Stimulated activated CD4-positive, alpha-beta T cell treated with anti-CD3 and anti-CD28 coated beads, Interleukin-12 subunit alpha, Interleukin-12 subunit beta, amount 100 ng/mL, for 48 hours (primary cell): ENCODE data around the gene SH2B2.

ENCODE experiments used
- DNase-seq, 3 donors: peaks; one replicate each; pipeline ENCODE4 v3.0.0-alpha.2; 2020; ENCODE audit warnings: low read depth in 2 of 3, low spot score in 1 of 3

Gene SH2B2

DNA sequence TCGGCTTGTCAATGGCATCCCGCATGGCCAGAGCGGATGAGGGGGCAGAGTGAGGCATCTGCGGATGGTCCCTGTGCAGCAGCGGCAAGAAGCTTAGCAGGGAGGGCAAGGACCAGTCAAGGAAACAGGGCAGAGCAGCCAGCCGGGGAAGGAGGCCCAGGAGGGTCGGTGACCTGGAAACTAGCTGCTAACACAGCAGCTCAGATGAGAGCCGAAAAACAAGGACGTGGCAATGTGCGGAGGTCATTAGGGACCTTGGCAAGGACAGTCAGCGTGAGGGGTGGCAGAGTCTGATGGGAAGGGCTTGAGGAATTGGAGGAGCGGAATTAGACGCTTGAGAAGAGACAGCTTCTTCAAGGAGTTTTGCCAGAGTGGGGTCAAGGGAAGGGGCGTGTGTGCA, 20.1 kb upstream of the SH2B2 start:
- no peak for DNase-seq

GRCh38 chr7:102268635-102269034, 18.0 kb upstream of the SH2B2 start:
- DNase-seq, result no peak

DNA sequence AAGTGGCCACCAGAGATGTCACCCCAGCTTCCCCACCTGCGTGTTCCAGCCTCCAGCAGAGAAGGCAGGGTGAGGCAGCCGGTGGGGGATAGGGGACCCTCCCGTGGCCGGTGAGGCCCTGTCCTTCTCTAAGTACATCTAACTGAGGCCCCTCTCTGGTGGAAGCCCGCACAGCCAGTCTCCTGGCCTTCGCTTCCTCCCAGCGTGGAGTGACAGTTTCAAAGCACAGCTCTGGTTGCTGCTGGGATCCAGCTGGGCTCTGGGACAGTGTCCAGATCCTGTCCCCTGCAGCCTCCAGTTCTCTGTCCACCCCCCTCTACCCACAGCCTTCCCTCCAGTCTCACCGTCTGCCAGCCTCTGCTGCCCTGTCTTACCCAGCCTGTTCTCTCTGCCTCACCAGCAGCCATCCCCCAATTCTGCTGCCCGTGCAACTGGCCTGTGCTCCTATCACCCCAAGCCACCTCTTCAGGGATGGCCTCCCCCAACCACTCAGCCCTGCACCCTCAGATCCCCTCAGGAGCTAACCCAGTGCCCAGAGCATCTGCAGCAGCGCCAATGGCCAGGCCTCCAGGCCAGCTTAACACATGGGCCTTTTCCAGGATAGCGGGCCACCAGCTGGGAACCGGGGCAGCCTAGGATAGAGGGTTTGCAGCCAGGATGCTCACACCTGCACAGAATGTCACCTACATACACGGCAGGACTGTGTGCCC, 16.3 kb upstream of the SH2B2 start:
- DNase-seq, result no peak

- DNase-seq, result no peak
These were observed 15.4 kb upstream of the SH2B2 start for GRCh38 chr7:102271158-102271798.

DNA sequence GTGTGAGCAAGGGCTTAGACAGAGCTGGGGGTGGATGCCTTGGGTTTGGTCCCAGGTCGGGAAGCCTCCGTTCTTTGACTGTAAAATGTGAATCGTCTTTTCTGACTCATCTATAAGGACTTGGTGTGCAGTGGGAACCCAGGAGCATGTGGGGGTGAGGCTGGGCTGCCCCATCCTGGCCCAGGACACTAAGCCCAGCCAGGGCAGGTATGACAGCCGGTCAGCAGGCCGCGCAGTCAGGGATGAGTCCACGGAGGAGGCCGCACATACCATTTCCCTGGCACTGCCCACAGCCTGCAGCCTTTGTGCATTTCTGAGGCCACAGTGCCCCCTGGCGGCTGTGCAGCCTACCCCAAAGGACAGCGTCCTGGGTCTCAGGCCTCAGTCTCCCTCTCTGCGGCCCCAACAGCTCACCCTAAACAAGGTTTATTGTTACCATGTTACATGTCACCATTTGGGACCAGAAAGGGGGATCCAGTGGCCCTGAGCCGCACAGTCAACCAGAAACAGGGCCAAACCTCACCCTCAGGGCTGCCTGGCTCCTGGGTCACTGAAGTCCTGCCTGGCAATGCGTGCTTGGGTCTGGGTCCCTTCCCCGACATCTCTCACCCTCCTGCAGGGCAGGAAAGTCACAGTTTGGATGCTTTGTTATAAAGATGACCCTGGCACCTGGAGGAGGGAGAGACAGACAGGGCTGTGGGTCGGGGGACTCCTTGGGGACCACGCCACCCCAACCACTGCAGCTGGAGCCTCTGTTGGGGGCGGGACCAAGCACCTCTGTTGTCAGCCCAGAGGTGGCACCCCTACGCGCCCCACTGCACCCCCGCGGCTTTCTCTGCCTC, 14.4 kb upstream of the SH2B2 start:
- peak; percentile 53 to 71 (median 68) for DNase-seq

DNA sequence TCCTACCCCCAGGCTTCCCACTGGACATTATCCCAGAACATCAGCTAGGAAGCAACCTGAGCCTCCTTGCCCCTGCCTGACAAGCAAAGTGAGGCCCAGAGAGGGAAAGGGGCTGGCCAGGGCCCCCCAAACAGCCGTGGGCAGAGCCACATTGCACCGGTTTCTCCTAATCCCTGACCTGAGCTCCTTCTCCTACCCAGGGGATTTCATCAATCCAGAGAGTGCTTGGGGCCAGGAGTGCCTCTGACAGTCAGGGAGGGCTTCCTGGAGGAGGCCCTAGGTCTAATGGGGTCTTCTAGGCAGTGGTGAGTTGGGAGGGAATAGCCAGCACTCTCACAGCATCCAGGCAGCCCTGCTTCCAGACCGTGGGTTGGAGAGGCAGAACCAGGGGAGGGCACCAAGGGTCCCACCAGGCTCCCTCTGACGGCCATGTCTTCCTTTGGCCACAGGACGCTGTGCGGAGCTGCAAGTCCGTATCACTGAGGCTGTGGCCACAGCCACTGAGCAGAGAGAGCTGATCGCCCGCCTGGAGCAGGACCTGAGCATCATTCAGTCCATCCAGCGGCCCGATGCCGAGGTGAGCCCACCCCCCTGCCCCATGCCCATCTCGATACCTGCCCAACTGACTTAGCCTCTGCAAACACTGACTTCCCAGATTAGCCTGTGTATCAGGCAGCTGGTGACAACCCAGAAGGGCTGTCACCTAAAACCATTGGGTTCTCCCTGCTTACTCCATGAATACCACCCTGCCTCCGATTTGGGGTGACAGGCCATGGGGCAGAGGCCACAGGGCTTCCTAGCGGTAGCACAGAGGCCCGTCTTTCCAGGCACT, 13.5 kb upstream of the SH2B2 start:
- no peak for DNase-seq

DNA sequence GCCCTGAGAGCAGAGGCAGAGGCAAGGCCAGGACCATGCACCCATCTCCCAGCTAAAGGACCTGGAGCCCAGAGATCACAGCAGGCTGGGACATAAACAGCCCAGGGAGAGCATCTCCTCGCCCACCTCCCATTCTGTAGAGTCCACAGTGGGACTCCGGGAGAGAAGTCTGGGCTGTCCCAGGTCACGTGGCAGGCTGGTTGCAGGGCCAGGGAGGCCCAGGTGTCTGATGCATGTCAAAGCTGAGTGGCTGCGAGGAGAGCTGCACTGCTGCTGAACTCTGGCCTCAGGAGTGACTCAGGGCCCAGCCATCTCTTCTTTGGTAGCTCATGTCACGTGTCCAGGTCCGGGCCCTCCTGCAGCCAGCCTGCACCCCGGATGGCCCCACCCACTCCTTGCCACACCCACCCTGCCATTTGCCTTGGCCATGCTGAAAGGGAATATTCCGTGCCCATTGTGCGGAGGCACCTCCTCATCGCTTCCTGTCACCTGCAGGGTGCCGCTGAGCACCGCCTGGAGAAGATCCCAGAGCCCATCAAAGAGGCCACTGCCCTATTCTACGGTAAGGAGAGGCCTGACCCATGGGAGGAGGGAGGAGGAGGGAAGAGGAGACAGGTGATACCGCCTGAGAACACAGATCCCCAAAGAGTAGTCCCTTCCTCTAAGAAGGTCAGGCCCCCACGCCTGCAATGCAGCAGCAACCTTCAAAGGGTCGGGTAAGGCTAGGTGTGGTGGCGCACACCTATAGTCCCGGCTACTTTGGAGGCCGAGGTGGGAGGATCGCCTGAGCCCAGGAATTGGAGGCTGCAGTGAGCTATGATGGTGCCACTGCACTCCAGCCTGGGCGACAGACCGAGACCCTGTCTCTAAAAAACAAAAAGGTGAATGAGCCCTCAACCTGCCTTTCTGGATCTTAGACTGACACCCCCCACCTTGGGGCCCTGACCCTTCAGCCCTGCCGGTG, 12.6 kb upstream of the SH2B2 start:
- DNase-seq, result no peak

GRCh38 chr7:102275123-102275703, 11.5 kb upstream of the SH2B2 start:
- no peak for DNase-seq

- DNase-seq, result no peak
These were observed 8.8 kb upstream of the SH2B2 start for GRCh38 chr7:102277901-102278300.

DNA sequence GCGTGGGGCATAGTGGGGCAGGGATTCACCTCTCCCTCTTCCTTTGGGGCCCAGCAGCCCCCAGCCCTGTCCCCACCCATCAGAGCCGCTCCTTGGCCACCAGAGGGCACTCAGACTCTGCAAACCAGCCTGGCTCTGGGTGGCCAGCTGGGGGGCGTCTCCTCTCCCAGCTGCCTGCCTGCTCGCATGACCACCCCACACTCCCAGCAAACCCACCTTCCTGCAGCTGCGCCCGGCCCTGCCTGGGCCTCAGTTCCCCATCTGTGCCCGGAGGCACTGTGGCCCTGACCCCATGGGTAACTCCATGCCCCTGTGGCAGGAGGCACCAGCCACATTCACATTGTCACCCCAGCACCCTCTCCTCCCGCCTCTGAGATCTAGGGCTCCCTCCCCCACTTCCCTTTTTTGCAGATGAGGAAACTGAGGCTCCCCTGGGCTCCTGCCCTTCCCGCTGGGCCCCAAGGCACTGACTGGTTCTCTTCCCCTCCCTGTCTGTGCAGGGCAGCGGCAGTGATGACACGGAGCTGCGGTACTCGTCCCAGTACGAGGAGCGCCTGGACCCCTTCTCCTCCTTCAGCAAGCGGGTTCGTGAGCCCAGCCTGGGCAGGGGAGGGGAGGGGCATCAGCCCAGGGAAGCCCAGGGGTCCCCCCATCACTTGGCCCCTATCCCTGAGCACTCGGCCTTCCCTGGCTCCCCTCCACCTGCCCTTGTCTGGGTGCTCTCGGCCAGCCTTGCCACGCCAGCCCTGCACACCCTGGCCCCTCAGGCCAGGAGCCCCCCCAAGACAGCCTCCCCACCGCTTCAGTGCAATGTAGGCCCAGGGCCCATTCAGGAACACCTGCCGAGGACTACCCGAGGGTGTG, 6.9 kb upstream of the SH2B2 start:
- DNase-seq, result peak in 1 of 3 donors; percentile 50

GRCh38 chr7:102280521-102280920, 6.1 kb upstream of the SH2B2 start:
- DNase-seq, result no peak

- no peak for DNase-seq
These were observed 4.9 kb upstream of the SH2B2 start for GRCh38 chr7:102281785-102282184.

GRCh38 chr7:102282465-102283362, 4.0 kb upstream of the SH2B2 start:
- DNase-seq, result no peak

DNA sequence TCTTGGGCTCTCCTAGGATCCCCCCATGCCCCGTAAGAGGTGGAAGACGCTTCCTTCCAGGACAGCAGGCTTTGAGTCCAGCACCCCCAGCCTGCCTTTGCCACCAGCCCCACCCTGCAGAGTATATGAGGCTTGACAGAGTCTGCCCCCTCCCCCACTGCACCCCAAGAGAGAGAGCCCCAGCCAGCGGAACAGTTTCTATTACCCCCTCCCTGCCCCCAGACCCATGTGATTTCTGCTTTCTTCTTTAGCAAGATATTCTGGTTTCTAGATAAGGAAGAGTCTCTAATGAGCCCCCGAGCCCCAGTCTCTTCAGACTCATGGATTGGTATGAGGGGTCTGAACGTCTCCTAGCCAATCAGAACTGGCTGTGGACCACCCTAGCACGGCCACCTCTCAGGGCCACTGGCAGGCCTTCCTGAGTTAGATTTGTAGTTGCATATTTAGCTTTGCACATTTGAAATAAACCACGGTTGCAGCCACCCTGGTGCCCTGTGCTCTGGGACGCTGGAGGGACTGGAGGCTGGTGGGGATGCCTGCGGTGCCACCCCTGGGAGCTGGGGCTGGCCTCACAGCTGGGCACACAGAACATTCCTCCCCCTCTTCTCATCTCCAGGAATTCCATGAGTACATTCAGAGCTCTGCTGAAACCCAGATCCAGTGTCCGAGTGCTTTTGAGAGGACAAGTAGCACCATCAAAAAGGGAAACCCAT, 3.0 kb upstream of the SH2B2 start:
- no peak for DNase-seq

- DNase-seq, result no peak
These were observed 2.3 kb upstream of the SH2B2 start for GRCh38 chr7:102284399-102284798.

- DNase-seq, result no peak
These were observed 1.7 kb upstream of the SH2B2 start for GRCh38 chr7:102284891-102285539.
